Muscle layer of duodenum (tissue), 2 donors: ENCODE results near the gene AKR1C2.
A peak's percentile ranks its signal among the peaks of the same experiment; 100 is the strongest.
"Not testable (repeated sequence)": the region's sequence is repeated elsewhere in the genome, so short reads cannot be mapped to it uniquely, and the experiment has no call there.

Source experiments
- H3K27ac ChIP-seq: one replicate; pipeline ENCODE4 v1.7.0; 2013; ENCODE audit warnings: mild to moderate bottlenecking, low read length
- H3K27me3 ChIP-seq: one replicate; pipeline ENCODE4 v1.7.0; 2013; ENCODE audit warnings: low read depth, mild to moderate bottlenecking, control low read depth, low read length
- H3K36me3 ChIP-seq, 2 donors: one replicate each; pipeline ENCODE4 v1.7.0; 2013; ENCODE audit warnings: low read length in 2 of 2, control low read depth in 1 of 2, mild to moderate bottlenecking in 1 of 2; ENCODE audit not compliant: insufficient read depth in 2 of 2, control insufficient read depth in 1 of 2
- H3K4me1 ChIP-seq, 2 donors: one replicate each; pipeline ENCODE4 v1.7.0; 2013; ENCODE audit warnings: low read length in 2 of 2, mild to moderate bottlenecking in 2 of 2, control low read depth in 1 of 2, moderate library complexity in 1 of 2; ENCODE audit not compliant: insufficient read depth in 2 of 2, control insufficient read depth in 1 of 2
- H3K4me3 ChIP-seq, 2 donors: one replicate each; pipeline ENCODE4 v1.7.0; 2013; ENCODE audit warnings: low read length in 2 of 2, low read depth in 1 of 2, mild to moderate bottlenecking in 1 of 2
- H3K9me3 ChIP-seq, 2 donors: one replicate each; pipeline ENCODE4 v1.7.0; 2013; ENCODE audit warnings: low read length in 2 of 2, control low read depth in 1 of 2, mild to moderate bottlenecking in 1 of 2; ENCODE audit not compliant: control insufficient read depth in 1 of 2
- donor health status: healthy.

Gene AKR1C2

GRCh38 chr10:4984223-4984622 is 19.4 kb downstream of the AKR1C2 start:
- Histone ChIP-seq H3K27ac (no peak overlapping the region), H3K27me3 (no peaks in the 10 kb centered on the region)

GRCh38 chr10:4983615-4984216 is 19.9 kb downstream of the AKR1C2 start:
- no peaks in the 10 kb centered on the region for H3K36me3 ChIP-seq
- H3K4me3 ChIP-seq: no peak overlapping the region
- peaks cover 0 to 16% of the 10 kb centered on the region in 2 donors for H3K4me1 ChIP-seq
- H3K27ac ChIP-seq: no peak overlapping the region
- H3K27me3 ChIP-seq: no peaks in the 10 kb centered on the region
- no peaks in the 10 kb centered on the region for H3K9me3 ChIP-seq

More at GRCh38 chr10:4984223-4984622, 19.4 kb downstream of the AKR1C2 start:
- Histone ChIP-seq H3K4me1 (peaks cover 0 to 16% of the 10 kb centered on the region in 2 donors), H3K4me3 (no peak overlapping the region), H3K9me3 (no peaks in the 10 kb centered on the region), H3K36me3 (no peaks in the 10 kb centered on the region)

GRCh38 chr10:4982764-4983226 is 20.9 kb downstream of the AKR1C2 start:
- Histone ChIP-seq H3K27me3 (no peaks in the 10 kb centered on the region), H3K4me3 (no peak overlapping the region), H3K4me1 (peaks cover 0 to 16% of the 10 kb centered on the region in 2 donors), H3K36me3 (no peaks in the 10 kb centered on the region), H3K9me3 (no peaks in the 10 kb centered on the region), H3K27ac (no peak overlapping the region)

- peak overlapping the region; percentile 45 for H3K27ac ChIP-seq
Measured at GRCh38 chr10:4981722-4982471, 21.8 kb downstream of the AKR1C2 start.

GRCh38 chr10:4980793-4981192 is 22.9 kb downstream of the AKR1C2 start:
- Histone ChIP-seq H3K4me1 (peaks cover 0 to 16% of the 10 kb centered on the region in 2 donors), H3K4me3 (no peak overlapping the region), H3K36me3 (peaks cover 0 to 9% of the 10 kb centered on the region in 2 donors), H3K9me3 (no peaks in the 10 kb centered on the region), H3K27ac (no peak overlapping the region), H3K27me3 (no peaks in the 10 kb centered on the region)

More at GRCh38 chr10:4981722-4982471, 21.8 kb downstream of the AKR1C2 start:
- peaks cover 0 to 16% of the 10 kb centered on the region in 2 donors for H3K4me1 ChIP-seq
- H3K4me3 ChIP-seq: no peak overlapping the region
- H3K9me3 ChIP-seq: no peaks in the 10 kb centered on the region
- H3K36me3 ChIP-seq: no peaks in the 10 kb centered on the region
- H3K27me3 ChIP-seq: no peaks in the 10 kb centered on the region

GRCh38 chr10:4978870-4979269 is 24.8 kb downstream of the AKR1C2 start:
- Histone ChIP-seq H3K27ac (no peak overlapping the region), H3K27me3 (no peaks in the 10 kb centered on the region), H3K4me3 (no peak overlapping the region), H3K4me1 (peaks cover 0 to 8% of the 10 kb centered on the region in 2 donors), H3K36me3 (peaks cover 0 to 9% of the 10 kb centered on the region in 2 donors), H3K9me3 (no peaks in the 10 kb centered on the region)

GRCh38 chr10:4977025-4977424 is 26.6 kb downstream of the AKR1C2 start:
- Histone ChIP-seq H3K36me3 (peaks cover 0 to 9% of the 10 kb centered on the region in 2 donors), H3K27me3 (no peaks in the 10 kb centered on the region), H3K4me1 (peaks cover 0 to 6% of the 10 kb centered on the region in 2 donors), H3K4me3 (no peak overlapping the region), H3K27ac (no peak overlapping the region), H3K9me3 (no peaks in the 10 kb centered on the region)

GRCh38 chr10:4974400-4974799 is 29.3 kb downstream of the AKR1C2 start:
- not testable (repeated sequence) for H3K9me3 ChIP-seq, H3K27me3 ChIP-seq, H3K4me1 ChIP-seq, H3K27ac ChIP-seq, H3K4me3 ChIP-seq
- peaks cover 0 to 14% of the 10 kb centered on the region in 2 donors for H3K36me3 ChIP-seq

GRCh38 chr10:4973294-4973693 is 30.4 kb downstream of the AKR1C2 start:
- not testable (repeated sequence) for H3K4me1 ChIP-seq, H3K27ac ChIP-seq, H3K9me3 ChIP-seq, H3K4me3 ChIP-seq, H3K27me3 ChIP-seq
- H3K36me3 ChIP-seq: peaks cover 4 to 18% of the 10 kb centered on the region in 2 donors

GRCh38 chr10:4972369-4973142 is 31.1 kb downstream of the AKR1C2 start:
- H3K4me3 ChIP-seq, H3K27me3 ChIP-seq, H3K27ac ChIP-seq, H3K4me1 ChIP-seq, H3K9me3 ChIP-seq: not testable (repeated sequence)
- H3K36me3 ChIP-seq: peaks cover 4 to 18% of the 10 kb centered on the region in 2 donors

- not testable (repeated sequence) for H3K9me3 ChIP-seq, H3K27me3 ChIP-seq, H3K36me3 ChIP-seq, H3K4me3 ChIP-seq, H3K4me1 ChIP-seq, H3K27ac ChIP-seq
Measured at GRCh38 chr10:4970362-4970761, 33.3 kb downstream of the AKR1C2 start.
